Measurements from ENCODE around the gene MRPL36. TPM values are rescaled to one million over a fixed set of nuclear protein-coding genes. Genes with fewer than 3 reads are reported as not detected.
"Not testable (repeated sequence)": the region's sequence is repeated elsewhere in the genome, so short reads cannot be mapped to it uniquely, and the experiment has no call there.

Gene MRPL36
- total and polyA plus RNA-seq, 2 of the 4 experiments (the other 2 are of a cell fraction) = 85.9 to 103 TPM

DNA sequence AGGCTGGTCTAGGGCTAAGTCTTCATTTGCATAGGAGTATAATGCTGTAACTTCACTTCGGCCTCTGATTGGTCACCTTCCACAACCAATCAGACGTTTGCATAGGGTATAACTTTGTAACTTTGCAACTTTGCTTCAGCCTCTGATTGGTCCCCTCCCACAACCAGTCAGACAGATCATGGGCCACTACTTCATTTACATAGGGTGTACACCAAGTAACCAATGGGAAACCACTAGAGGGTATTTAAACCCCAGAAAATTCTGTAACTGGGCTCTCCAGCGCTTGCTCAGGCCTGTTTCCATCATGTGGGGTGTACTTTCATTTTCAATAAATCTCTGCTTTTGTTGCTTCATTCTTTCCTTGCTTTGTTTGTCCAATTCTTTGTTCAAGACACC lies 10.2 kb downstream of the MRPL36 start:
- H4K8ac ChIP-seq (ENCODE audit: low read depth in 2 of 2, low read length in 2 of 2) = peak overlapping the region; percentile 9 to 77; a peak in 3 of 4 replicates
- H3K4me3 ChIP-seq (ENCODE audit: insufficient read depth, low read depth, low read length) = peak overlapping the region; percentile 23; the same call in 1 of the 2 replicates
- CTCF ChIA-PET = interaction anchor here (1.3 kb wide), 1 partner anchor 19 kb away, joined by 3 read pairs; no protein-coding TSS in a partner anchor
- peak overlapping the region; percentile 61 for H3K23ac ChIP-seq (ENCODE audit: low read depth, low read length)
- in situ Hi-C loops (cut with MboI; ENCODE audit: low sequenced_read_pairs) = loop anchor here (25.0 kb wide), 1 partner anchor 827 kb away; no protein-coding TSS in a partner anchor
- H2BK5ac ChIP-seq (ENCODE audit: low read depth, low read length, poor library complexity, severe bottlenecking) = peak overlapping the region; percentile 91
- H4K91ac ChIP-seq (ENCODE audit: insufficient read depth, low read depth, low read length) = peak overlapping the region; percentile 76
- H4K20me1 ChIP-seq (ENCODE audit: insufficient read depth, low read length); intact Hi-C loops (cut with micrococcal nuclease); dilution Hi-C loops (cut with HindIII; ENCODE audit: low sequenced_read_pairs, unreplicated experiment); BruUV-seq (replicated peaks); H2AFZ ChIP-seq (replicated peaks; ENCODE audit: low read length, poor library complexity); H3K9me3 ChIP-seq (ENCODE audit: control insufficient read depth, insufficient read depth, low read length); H3K27me3 ChIP-seq (ENCODE audit: control insufficient read depth, insufficient read depth, low read length); H3K36me3 ChIP-seq (ENCODE audit: control insufficient read depth, insufficient read depth, low read length); H2AK9ac ChIP-seq (replicated peaks; ENCODE audit: low read depth, low read length, poor library complexity); H3K9me1 ChIP-seq (ENCODE audit: insufficient read depth, low read length); POLR2A ChIA-PET (ENCODE audit: unreplicated experiment): not testable (repeated sequence)
- H2BK20ac ChIP-seq (ENCODE audit: low read depth, low read length) = peak overlapping the region; percentile 88
- no CpG with 5 or more reads among the region's 3 CpGs for WGBS, 2 experiments (ENCODE audit: extremely low coverage in 2 of 2, insufficient read length in 1 of 2)
- peak overlapping the region; percentile 24; the same call in 1 of the 2 replicates for H3K9ac ChIP-seq (ENCODE audit: low read depth, low read length)
- H2AK5ac ChIP-seq (ENCODE audit: low read depth, low read length) = 0 out of 2 replicates have a peak overlapping the region, but pooled peaks have one; percentile 13
- H3K18ac ChIP-seq (ENCODE audit: low read depth, low read length) = peak overlapping the region; percentile 66; the same call in 1 of the 2 replicates
- peaks cover 0 to 22% of the 10 kb centered on the region in 2 experiments; a peak in 3 of 4 replicates for H3K79me1 ChIP-seq (ENCODE audit: low read depth in 1 of 2, low read length in 2 of 2)
- peak; percentile 64 for ATAC-seq (ENCODE audit: low read depth)
- peak overlapping the region; percentile 46; the same call in 1 of the 2 replicates for H4K5ac ChIP-seq (ENCODE audit: low read depth, low read length)
- H3K4me1 ChIP-seq (ENCODE audit: control insufficient read depth, insufficient read depth, low read length) = peaks cover 19% of the 10 kb centered on the region
- H3K14ac ChIP-seq (replicated peaks; ENCODE audit: low read depth, low read length) = peak overlapping the region; percentile 61; the same call in 1 of the 2 replicates
- H3K4me2 ChIP-seq (ENCODE audit: low read depth, low read length) = peak overlapping the region; percentile 74
- DNase-seq = peak; percentile 90
- H2BK120ac ChIP-seq (ENCODE audit: low read depth, low read length) = peak overlapping the region; percentile 79
- peak; percentile 81 for TF ChIP-seq POLR2A (IDR thresholded peaks at IDR 0.05; ENCODE audit: low read depth, low read length)
- H2BK15ac ChIP-seq (ENCODE audit: low read depth, low read length) = 0 out of 3 replicates have a peak overlapping the region, but pooled peaks have one; percentile 64
- peak overlapping the region; percentile 47 for H3K27ac ChIP-seq (ENCODE audit: insufficient read depth, low read length)
- peak overlapping the region; percentile 73 for H3K56ac ChIP-seq (ENCODE audit: extremely low read depth, insufficient read depth, low read length)
- peak overlapping the region; percentile 67 for H3K4ac ChIP-seq (ENCODE audit: low read depth, low read length)

Data from IMR-90 (cell line).